ENCODE data around the gene C9orf85.

DNA sequence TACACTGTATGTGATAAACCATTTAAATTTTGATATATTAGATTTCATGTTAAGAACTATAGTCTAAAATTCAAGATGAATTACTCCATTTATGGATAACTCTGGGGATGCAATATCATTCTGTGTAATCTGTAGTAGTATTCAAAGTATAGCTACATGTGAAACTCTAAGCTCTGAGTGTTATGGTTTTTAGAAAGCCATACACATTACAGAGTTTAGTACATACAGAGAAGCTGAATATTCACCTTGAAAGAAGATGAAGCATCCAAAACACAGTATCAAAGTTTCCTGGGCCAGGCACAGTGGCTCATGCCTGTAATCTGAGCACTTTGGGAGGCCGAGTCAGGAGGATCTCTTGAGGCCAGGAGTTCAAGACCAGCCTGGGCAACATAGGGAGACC lies 25.4 kb upstream of the C9orf85 start:
- no peak for TF ChIP-seq POLR2A (IDR thresholded peaks at IDR 0.05)
- TF ChIP-seq, protein P1, sequence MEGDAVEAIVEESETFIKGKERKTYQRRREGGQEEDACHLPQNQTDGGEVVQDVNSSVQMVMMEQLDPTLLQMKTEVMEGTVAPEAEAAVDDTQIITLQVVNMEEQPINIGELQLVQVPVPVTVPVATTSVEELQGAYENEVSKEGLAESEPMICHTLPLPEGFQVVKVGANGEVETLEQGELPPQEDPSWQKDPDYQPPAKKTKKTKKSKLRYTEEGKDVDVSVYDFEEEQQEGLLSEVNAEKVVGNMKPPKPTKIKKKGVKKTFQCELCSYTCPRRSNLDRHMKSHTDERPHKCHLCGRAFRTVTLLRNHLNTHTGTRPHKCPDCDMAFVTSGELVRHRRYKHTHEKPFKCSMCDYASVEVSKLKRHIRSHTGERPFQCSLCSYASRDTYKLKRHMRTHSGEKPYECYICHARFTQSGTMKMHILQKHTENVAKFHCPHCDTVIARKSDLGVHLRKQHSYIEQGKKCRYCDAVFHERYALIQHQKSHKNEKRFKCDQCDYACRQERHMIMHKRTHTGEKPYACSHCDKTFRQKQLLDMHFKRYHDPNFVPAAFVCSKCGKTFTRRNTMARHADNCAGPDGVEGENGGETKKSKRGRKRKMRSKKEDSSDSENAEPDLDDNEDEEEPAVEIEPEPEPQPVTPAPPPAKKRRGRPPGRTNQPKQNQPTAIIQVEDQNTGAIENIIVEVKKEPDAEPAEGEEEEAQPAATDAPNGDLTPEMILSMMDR (IDR thresholded peaks at IDR 0.05) = no peak

All from adrenal gland (tissue), 5 donors.